PFSK-1 (cell line): Measurements from ENCODE around the gene FKBP5.

Source experiments
- FOXP2 ChIP-seq: optimal IDR thresholded peaks from 2 replicates; pipeline ENCODE3; 2011; ENCODE audit warnings: borderline replicate concordance, control low read depth, inconsistent platforms; ENCODE audit not compliant: insufficient read depth; ENCODE audit errors: extremely low read length, extremely low read depth
- POLR2AphosphoS5 ChIP-seq: IDR thresholded peaks from 2 replicates; pipeline ENCODE4 v1.6.1; 2012; ENCODE audit warnings: low read depth, mild to moderate bottlenecking, control low read depth, low read length, moderate library complexity
- SIN3A ChIP-seq: IDR thresholded peaks from 2 replicates; pipeline ENCODE4 v1.6.1; 2012; ENCODE audit warnings: mild to moderate bottlenecking, low read length, moderate library complexity, borderline replicate concordance; ENCODE audit not compliant: insufficient read depth
- TAF1 ChIP-seq: IDR thresholded peaks from 2 replicates; pipeline ENCODE4 v1.6.1; 2012; ENCODE audit warnings: low read length, control low read depth, borderline replicate concordance; ENCODE audit not compliant: insufficient read depth
- TF ChIP-seq, protein P1 (sequence below), 2 experiments: IDR thresholded peaks; 2 replicates each; pipeline versions ENCODE4 v1.6.1 to v1.8.0; 2011 to 2012; ENCODE audit warnings: low read depth in 2 of 2, low read length in 2 of 2, control low read depth in 1 of 2, inconsistent platforms in 1 of 2, mild to moderate bottlenecking in 1 of 2, moderate library complexity in 1 of 2; ENCODE audit not compliant: insufficient read depth in 1 of 2

DNA sequence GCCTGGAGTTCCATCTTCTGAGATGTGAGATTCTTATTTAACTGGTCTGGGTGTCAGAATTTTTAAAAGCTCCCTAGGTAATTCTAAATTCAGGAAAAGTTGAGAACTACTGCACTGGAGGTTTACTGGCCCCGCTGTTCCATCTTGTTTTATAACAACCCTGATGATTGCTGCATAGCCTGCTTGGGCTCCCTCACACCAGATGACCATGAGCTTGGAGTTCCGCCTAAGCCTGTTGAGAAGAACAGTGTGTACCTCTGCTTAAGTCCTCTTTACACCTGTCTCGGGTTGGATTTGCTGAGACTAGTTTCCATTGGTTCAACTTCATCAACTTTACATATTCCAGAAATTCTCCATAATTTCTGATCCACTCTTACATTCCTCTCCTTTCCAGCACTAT is 77.9 kb downstream of the FKBP5 start:
- no peak for TF ChIP-seq POLR2AphosphoS5
- no peak for TF ChIP-seq TAF1
- TF ChIP-seq, protein P1, sequence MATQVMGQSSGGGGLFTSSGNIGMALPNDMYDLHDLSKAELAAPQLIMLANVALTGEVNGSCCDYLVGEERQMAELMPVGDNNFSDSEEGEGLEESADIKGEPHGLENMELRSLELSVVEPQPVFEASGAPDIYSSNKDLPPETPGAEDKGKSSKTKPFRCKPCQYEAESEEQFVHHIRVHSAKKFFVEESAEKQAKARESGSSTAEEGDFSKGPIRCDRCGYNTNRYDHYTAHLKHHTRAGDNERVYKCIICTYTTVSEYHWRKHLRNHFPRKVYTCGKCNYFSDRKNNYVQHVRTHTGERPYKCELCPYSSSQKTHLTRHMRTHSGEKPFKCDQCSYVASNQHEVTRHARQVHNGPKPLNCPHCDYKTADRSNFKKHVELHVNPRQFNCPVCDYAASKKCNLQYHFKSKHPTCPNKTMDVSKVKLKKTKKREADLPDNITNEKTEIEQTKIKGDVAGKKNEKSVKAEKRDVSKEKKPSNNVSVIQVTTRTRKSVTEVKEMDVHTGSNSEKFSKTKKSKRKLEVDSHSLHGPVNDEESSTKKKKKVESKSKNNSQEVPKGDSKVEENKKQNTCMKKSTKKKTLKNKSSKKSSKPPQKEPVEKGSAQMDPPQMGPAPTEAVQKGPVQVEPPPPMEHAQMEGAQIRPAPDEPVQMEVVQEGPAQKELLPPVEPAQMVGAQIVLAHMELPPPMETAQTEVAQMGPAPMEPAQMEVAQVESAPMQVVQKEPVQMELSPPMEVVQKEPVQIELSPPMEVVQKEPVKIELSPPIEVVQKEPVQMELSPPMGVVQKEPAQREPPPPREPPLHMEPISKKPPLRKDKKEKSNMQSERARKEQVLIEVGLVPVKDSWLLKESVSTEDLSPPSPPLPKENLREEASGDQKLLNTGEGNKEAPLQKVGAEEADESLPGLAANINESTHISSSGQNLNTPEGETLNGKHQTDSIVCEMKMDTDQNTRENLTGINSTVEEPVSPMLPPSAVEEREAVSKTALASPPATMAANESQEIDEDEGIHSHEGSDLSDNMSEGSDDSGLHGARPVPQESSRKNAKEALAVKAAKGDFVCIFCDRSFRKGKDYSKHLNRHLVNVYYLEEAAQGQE (IDR thresholded peaks at IDR 0.05; ENCODE audit: insufficient read depth in 1 of 2, low read depth in 2 of 2, low read length in 2 of 2): no peak
- no peak for TF ChIP-seq SIN3A
- no peak for TF ChIP-seq FOXP2
